ENCODE data around the gene KDM3A.

- TF ChIP-seq, protein P1, sequence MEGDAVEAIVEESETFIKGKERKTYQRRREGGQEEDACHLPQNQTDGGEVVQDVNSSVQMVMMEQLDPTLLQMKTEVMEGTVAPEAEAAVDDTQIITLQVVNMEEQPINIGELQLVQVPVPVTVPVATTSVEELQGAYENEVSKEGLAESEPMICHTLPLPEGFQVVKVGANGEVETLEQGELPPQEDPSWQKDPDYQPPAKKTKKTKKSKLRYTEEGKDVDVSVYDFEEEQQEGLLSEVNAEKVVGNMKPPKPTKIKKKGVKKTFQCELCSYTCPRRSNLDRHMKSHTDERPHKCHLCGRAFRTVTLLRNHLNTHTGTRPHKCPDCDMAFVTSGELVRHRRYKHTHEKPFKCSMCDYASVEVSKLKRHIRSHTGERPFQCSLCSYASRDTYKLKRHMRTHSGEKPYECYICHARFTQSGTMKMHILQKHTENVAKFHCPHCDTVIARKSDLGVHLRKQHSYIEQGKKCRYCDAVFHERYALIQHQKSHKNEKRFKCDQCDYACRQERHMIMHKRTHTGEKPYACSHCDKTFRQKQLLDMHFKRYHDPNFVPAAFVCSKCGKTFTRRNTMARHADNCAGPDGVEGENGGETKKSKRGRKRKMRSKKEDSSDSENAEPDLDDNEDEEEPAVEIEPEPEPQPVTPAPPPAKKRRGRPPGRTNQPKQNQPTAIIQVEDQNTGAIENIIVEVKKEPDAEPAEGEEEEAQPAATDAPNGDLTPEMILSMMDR (IDR thresholded peaks at IDR 0.05) = no peak
- TF ChIP-seq EP300 (IDR thresholded peaks at IDR 0.05) (no peak), POLR2A (IDR thresholded peaks at IDR 0.05) (no peak), POLR2AphosphoS5 (IDR thresholded peaks at IDR 0.05) (no peak)
Measured at GRCh38 chr2:86455181-86455580, 14.0 kb downstream of the KDM3A start.

All from sigmoid colon (tissue), 4 donors.